ENCODE results near the gene ANKRD37.

Gene ANKRD37

GRCh38 chr4:185381288-185382196 is 15.1 kb upstream of the ANKRD37 start:
- no peak for DNase-seq

- no peak for DNase-seq
Measured at GRCh38 chr4:185382754-185383153, 13.9 kb upstream of the ANKRD37 start.

GRCh38 chr4:185383451-185383850 is 13.2 kb upstream of the ANKRD37 start:
- no peak for DNase-seq

DNA sequence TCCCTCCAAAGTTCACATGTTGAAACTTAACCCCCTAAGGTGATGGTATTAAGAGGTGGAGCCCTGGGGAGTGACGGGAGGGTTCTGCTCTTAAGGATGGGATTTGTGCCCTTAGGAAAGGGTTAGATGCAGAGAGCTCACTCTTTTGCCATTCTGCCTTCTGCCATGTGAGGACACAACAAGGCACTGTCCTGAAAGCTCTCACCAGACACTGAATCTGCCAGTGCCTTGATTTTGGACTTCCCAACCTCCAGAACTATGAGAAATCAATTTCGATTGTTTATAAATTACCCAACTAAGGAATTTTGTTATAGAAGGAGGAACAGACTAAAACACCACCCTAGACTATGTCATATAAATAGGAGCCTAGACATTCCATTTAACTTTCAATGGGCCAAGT is 12.6 kb upstream of the ANKRD37 start:
- DNase-seq = no peak

DNA sequence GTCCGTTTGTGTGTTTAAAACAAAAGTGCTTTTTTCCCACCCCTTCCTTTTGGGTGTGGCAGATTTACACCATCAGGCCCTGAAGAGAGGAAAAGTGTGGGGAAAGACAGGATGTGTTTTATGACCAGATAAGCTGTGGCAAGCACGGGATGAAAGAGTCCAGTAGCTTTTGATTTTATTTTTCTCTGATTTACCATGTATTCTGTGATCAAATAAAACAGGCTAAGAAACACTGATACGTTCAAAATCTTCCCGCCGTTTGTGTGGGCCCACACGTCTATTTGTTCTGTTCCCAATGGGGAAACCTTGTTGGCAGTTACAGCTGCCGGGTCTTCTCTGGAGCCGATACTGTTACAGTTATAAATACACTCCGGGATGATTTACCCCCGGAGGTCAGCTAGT is 11.7 kb upstream of the ANKRD37 start:
- DNase-seq = no peak

DNA sequence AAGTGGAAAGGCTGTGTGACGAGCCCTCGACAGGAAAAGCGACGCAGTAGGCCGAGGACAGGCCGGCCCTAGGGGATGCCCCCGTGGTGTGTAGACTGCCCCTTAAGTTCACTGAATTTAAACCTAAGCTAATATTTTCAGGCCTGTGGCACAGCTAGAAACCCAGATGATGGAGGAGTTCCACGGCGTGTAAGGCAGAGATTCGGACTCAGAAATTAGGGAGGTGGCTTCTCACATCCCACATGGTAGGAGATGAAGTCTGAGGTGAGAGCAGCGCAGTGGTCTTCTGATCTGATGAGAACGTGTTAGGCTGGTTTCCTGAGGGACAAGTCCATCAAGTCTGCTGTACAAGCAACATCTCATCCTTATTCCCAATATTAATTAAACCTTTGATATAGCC is 8.7 kb upstream of the ANKRD37 start:
- DNase-seq = no peak

DNA sequence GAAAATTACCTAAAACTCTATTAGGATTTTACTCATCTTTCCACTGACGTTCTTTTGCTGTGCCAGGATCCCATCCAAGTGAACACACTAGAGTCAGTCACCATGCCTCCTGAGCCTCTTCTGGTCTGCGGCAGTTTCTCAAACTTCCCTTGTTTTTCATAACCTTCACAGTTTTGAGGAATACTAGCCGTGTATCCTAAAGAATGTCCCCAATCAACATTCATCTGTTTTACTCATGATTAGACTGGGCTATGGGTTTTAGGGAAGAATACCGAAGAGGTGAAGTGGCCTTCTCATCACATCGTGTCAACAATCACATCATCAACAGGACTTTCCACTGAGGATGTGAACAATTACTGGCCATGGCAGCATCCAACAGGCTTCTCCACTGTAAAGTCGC is 5.7 kb upstream of the ANKRD37 start:
- DNase-seq = no peak

- DNase-seq = no peak
Measured at GRCh38 chr4:185392156-185392555, 4.5 kb upstream of the ANKRD37 start.

DNA sequence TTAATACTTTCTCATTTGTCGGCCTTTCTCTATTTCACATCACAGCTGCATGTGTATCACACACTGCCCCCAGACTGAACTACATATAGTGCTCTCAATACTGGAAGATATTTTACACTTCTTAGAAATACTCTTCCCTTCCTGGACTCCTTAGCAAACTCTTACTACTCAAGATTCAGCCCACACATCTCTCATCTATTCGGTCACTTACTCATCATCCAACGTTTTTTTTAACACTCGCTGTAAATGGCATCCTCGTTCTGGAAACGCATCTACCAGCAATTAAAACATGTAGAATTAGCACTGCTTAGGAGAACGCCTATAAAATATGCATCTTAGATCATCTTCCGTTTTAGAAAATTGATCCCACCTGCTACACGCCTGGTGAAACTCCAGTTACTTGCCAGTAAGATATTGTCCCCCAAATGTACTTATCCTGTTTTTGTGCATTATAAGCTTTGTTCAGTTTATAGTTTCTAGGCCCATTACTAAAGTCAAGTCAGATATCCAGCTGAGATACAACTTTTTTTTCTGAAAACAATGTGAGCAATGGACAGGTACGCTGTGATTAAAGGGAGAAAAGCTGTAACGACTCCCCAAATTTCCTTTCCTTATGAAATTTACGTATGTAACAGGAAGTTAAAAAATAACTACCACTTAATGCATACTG is 1.9 kb upstream of the ANKRD37 start:
- DNase-seq = no peak

- no peak for DNase-seq
Measured at GRCh38 chr4:185395238-185395955, 1.2 kb upstream of the ANKRD37 start, which contains the start of gene LRP2BP. Gene LRP2BP, minus strand, starts transcription at chr4:185395924. Its CDS starts 17,738 bp downstream, at chr4:185378186.

DNA sequence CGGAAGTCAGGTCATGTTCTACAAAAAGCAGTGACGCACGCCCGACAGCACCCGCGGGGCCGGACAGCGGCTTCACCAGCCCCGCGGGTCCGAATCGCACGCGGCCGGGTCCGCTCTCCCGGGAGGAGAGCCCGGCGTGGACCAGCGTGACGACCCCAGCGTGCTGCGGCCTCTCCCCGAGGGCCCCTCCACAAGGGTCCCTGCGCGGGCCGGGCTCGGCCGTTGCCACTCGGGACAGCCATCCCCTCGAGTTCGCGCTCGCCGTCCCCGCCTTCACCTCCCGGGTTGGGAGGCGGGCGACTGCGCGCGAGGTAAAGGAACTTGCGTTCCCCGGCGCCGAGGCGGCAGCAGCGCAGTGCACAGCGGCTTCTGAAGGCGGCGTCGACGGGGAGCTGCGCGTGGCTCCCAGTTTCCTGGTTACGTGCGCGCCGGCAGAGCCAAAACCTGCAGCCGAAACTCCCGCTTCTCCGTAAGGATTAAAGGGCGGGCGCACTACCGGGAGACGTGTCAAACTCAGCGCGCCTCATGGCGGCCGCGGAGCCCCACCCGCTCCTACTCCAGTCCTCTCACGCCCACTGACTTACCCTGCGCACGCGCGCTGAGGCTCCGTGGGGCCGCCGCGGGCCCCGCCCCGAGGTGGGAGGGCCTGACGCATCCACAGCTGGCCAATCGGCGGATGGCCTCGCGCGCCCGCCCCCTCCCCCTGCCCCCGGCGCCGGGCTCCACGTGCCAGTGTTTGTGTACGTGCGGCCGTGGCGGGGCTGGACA is 501 bp upstream of the ANKRD37 start:
- DNase-seq = peak; percentile 96

GRCh38 chr4:185398618-185399017 is 2.0 kb downstream of the ANKRD37 start:
- no peak for DNase-seq

DNA sequence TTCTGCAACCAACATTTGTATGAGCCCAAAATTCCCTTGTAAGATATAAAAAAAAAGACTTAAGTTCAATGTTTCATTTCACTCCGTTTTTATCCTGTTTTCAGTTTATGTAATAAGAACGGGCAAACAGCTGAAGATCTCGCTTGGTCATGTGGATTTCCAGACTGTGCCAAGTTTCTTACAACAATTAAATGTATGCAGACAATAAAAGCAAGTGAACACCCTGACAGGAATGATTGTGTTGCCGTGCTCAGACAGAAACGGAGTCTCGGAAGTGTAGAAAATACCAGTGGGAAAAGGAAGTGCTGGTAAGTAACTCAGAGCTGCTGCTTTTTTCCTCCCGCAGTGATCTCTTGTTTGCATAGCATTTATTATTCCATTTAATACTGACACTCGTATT is 2.8 kb downstream of the ANKRD37 start:
- DNase-seq = no peak

DNA sequence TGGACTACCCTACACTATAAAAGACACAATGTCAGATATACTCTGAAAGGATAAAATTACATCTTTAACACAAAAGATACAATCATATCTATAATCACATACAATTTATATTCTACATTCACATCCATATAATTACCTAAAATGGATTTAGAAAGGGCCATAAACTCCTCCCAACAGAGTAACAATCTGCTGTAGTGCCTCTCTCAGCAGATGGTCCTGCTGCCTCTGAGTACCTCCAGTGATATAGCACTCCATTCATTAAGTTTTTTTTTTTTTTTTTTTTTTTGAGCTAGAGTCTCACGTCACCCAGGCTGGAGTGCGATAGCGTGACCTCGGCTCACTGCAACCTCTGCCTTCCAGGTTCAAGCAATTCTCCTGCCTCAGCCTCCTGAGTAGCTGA is 7.4 kb downstream of the ANKRD37 start:
- no peak for DNase-seq

GRCh38 chr4:185405296-185405999 is 8.8 kb downstream of the ANKRD37 start:
- DNase-seq = no peak

GRCh38 chr4:185408432-185408831 is 11.8 kb downstream of the ANKRD37 start:
- DNase-seq = no peak

GRCh38 chr4:185411849-185412248 is 15.2 kb downstream of the ANKRD37 start:
- no peak for DNase-seq

GRCh38 chr4:185412412-185412811 is 15.8 kb downstream of the ANKRD37 start:
- DNase-seq = no peak

DNA sequence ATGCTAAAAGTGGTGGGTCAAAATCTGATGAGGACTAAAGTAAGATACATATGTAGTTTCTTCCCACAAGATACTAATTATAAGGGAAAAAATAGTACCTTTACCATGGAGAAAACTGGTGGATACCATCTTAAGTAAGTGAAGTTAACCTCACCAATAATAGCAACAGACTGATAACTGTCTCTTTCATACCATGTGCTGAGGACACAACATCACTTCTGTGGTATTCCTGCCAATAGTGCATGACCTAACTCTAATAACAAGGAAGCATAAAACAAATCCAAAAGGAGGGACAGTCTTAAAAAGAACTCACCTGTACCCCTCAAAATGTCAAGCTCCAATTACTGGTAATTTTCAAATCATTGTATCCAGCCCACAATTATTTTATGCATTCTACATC is 20.3 kb downstream of the ANKRD37 start:
- DNase-seq = no peak

GRCh38 chr4:185421366-185422124 is 24.9 kb downstream of the ANKRD37 start:
- DNase-seq = no peak

GRCh38 chr4:185424905-185425646 is 28.4 kb downstream of the ANKRD37 start:
- no peak for DNase-seq
